HG02884 (cell line): ENCODE measurements around the gene PITPNC1.

Experiments
- ATAC-seq: cut with Tn5 transposase; IDR thresholded peaks from one replicate; pipeline ENCODE4 v1.9.1; 2021; ENCODE audit warnings: mild to moderate bottlenecking, moderate library complexity; ENCODE audit not compliant: unreplicated experiment

The PITPNC1 gene

DNA sequence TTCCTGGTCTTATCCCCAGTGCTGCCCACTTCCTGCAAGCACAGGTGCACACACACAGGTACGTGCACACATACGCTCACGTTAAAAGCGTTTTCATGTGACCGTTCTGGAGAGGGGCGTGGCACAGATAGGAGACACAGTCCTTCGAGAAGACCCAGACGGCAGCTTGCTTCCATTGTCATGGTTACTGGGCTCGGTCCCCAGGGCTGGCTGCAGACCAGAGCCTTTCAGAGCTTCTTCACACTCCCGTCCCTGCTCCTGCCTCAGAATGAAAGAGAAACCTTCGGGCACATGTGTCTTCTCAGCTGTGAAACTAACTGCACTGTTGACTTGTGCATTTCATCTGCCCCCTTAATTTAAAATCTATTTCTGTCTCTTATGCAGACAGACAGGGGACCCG, 154.2 kb downstream of the PITPNC1 start:
- ATAC-seq: peak; percentile 54

DNA sequence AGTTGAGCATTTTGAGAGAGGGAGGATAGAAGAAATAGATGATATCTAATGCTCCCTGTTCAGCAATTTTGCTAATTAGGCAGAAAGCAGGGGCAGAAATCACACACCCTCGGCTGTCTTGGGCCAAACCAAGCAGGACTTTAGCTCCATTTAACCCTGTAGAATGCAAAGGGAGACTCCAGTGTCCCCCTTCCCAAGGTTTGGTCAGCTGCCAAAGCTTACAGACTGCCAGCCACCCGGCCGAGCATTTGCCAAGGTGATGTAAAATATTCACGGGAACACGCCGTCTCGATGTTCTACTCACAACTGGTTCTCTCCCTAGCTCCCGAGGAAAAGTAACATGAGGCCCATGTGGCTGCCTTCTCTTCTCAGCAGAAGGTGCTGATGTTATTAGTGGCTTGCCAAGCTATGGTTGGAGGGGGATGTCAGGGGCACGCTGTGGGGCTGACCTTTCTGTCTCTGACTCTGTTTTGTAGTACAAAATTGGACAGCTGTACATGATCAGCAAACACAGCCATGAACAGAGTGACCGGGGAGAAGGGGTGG, 155.3 kb downstream of the PITPNC1 start:
- no peak for ATAC-seq

DNA sequence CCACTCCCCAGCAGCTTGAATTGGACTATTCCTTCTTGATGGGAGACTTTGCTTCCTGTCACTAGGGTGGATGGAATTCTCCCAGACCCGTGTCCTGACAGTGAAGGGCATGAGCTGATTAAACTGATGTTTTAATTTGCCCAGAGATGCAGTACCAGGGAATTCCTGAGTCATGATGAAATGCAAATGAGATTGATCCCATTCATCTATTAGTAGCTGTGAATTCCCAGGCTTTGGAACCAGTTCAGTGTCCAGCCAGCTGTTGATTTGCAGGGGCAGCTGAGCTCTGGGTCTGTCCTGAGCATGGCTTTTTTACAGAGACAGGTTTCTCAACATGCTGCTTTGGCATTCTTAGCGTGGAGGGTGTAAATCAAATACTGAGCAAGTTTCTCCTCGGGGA, 157.9 kb downstream of the PITPNC1 start:
- no peak for ATAC-seq

DNA sequence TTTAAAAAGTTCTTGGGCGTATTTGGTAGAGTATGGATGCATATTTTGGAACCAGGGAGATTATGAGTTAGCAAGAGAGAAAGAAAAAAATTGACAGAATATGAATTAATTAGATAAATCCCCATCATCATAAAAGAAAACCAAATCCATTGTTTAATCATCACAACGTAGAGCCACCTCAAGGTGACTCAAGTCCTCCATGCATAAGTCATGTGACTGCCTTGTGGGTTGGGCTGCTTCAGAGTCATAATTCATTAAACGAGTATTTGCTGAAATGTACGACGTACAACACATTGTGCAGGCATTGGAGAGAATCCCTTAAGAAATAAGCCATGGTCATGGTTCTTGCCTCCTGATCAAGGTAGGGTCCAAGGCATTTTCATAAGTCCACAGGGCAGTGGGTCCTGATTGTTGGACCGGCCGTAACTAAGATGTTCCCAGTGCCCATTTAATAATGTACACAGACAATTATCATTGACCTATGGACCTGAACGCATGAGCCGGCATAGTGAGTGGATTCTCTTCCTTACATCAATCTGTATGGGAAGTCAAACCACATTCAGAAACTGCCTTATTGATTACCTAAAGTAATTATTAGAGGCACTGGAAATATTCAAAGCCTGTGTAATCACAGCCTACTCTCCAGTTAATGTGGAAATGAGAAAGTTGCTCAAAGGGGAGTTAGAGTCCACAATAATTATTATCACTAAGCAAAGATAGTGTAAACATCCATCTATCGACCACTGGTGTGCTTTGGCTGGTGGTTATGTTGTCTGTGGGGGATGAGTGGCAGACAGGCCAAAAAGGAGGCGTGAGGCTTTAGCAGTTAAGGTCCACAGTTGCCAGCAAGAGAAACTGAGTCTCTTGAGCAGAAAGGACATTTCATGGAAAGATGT, 165.4 kb downstream of the PITPNC1 start:
- no peak for ATAC-seq

DNA sequence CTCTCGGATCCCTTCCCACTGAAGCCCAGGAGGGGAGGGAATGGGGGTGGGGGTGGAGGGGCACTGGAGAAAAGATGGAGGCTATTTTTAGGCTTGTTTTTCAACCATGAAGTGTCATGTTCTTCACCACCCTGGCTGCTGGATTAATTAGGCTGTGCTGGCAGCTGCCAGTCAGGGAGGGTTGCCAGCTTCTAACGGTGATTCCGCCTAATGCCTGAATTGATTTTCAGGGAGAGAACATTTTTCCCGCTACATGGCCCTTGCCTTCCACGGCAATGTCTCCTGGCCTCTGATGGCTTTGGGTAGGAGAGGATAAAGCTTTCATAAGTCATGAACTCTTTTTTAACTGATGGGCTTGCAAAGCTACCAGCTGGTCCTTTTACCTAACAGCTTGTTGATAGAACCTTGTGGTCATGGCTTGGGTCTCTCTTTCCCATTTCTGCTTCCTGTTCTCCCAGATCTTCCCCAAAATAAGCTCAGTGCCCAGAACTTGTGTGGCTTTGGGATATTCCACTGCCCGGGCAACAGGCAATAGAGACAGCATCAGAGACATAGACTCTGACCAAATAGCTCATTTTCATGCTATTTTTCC, 167.4 kb downstream of the PITPNC1 start:
- no peak for ATAC-seq

DNA sequence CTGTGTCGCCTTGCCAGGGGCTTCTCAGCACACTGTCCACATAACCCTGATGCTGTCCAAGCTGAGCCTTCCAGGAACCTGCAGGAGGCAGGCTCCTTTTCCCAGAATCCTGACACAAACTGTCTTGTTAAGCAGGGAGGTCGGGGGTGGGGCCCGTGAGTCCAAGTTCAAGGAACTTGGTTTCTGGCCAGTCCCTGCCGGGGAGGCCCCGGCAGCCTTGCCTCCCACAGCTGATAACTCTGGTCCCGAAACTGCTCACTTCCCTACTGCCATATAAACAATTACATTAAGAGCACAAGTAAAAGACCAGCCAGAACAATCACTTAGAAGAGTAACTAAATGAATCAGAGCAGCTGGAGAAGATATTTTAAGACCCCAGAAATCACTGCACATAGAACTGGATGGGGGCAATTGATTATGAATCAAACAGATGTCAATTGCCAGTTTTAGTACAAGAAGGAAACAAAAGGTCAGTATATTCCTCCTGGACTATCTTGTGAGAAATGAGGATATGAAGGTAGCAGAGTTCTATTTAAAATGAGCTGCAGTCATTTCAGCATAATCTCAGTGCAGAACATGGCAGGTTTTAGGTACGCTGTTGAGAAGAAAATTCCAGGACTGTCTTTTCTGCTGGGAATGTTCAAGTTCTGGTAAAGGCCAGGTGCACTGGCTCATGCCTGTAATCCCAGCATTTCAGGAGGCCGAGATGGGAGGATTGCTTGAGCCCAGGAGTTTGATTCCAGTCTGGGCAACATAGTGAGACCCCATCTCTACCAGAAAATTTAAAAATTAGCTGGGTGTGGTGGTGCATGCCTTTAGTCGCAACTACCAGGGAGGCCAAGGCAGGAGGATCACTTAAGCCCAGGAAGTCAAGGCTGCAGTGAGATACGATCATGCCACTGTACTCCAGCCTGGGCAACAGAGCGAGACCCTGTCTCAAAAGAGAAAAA, 169.8 kb downstream of the PITPNC1 start:
- ATAC-seq: peak; percentile 93

DNA sequence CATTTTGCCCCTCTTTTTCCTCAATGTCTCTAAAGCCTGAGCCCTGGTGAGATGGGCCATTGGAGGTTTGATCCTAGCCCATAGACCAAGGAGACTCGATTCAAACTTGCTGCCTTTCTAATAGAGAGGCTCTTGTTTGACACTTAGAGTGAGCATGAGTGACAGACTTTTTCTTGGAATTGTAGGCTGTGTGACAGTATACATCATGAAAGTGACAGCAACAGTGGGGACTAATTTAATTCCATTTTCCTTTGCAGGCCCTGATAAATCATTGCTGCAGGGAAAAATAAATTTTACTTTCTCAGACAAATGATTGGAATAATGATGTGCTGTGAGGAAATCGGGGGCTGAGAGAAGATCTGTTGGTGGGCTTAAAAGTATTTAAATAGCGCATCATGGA, 171.6 kb downstream of the PITPNC1 start:
- ATAC-seq: no peak

DNA sequence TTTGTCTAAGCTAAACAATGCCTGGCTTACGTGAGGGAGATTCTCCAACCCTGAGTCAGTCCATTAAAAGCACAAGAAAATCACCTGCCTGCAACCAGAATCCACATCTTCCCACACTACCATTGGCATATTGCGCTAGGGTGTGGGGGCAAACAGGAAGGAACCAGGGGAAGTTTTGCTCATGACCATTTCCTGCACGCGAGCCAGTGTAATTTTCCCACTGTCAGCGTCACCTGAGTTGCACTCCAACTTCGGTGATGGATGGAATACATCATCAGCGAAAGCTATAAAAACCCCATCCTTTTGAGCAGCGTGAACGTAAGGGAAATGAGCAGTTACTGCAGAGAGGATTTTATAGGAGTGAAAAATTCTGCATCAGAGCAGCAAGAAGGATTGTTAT, 172.7 kb downstream of the PITPNC1 start:
- no peak for ATAC-seq

DNA sequence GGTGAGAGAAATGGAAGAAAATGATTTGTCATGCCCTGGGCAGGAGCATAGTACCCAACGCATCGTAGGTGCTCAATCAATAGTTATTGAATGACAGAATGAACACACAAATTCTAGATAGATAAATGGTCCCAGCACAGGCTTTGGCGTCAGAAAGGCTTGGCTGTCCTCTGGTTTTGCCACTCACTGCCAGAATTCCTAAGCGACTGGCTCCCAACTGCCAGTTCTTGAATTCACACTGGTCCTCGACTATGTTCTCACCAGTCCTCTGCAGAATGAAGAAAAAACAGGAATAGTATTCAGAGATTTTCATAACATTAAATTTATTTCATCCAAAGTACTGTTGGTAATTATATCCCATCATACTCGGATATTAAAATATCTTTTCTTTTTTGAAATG, 177.6 kb downstream of the PITPNC1 start:
- ATAC-seq: no peak

DNA sequence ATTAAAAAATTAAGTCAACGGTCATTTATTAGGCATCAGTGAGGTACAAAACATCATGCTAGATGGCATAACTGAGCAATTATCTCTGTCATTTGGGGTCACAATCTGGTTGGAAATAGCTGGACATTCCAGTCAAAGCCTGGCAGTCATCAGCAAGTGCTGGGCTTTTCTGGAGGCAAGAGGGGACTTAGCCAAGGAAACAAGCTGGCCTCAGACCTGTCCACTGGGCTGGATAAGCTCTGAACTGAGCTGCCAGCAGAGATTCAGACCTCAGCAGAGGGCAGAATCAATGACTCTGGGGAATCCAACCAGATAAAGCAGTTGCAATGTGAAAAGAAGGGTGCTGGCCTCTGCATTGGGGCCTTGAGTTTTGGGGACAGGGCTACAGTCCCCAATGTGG, 178.8 kb downstream of the PITPNC1 start:
- no peak for ATAC-seq

DNA sequence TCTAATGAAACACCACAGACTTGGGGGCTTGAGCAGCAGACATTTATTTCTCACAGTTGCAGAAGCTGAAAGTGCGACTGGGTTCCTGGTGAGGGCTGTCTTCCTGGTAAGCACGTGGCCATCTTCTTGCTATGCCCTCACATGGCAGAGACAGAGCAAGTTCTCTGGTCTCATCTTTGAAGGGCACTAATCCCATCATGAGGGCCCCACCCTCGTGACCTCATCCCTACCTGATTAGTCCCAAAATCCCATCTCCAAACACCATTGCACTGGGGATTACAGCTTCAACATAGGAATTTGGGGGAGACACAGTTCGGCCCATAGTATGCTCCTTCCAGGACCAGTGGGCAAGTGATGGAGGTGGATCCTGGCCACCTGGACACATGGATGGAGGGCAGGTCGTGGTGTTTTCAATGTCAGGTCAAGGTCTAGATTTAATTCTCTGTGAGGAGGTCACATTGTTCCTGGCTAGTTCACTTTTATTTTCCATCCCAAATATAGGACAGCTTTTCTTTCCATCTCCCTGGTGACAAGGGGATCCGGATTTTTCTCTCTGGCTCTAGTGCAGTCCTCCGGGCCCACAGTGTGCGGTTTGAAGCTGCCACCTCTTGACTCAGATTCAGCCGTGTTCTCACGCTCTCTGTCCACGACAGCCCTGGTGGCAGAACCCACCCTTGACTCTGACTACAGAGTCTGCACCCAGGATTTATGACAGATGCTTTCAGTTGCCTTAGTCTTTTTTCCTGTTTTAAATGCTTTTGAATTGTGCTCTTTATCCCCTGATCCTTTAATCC, 180.2 kb downstream of the PITPNC1 start:
- ATAC-seq: no peak

DNA sequence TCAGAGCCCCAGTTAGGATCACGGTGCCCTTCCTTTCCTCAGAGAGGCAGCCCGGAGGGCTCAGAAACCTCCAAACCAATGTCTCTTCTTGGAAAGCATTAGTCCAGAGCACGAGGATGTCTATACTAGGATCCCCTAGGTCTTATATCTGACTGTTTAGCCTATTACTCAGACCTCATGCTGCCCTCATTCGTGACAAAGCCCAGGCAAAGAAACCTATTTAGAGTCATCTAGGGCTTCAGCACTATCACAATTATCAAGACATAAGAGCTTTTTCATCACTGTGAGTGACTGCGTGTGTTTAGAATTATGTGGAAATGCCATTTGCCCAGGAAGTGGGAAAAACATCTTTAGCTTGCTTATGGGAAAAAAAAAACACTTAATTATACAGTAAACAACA, 180.8 kb downstream of the PITPNC1 start:
- no peak for ATAC-seq

DNA sequence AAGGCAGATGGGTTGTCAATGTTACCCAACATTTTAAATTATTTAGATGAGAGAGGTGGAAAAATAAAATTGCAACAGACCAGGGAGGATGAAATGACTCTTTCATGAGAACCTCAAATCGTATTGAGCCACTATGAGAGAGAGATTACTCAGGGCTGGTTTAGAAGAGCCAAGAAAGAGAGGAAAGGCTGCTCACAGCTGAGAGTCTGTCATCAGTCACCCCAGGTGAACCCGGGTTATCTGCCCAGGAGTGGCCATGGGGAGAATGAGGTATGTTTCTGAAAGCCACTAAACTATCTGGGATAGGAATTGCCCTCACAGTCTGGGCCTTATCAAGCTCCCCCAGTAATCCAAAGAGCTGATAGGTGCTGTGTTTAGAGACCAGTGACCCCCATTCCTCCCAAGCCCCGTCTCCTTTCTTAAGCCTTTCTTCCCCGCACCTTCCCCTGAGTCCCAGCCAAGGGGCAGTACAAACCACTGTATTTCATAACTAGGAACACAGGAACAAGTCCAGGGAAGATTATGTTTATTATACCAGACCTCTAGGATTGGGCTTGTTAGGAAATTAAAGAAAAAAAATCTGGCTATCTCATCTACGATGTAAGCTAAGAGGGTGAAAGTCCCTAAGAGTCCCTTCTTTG, 181.8 kb downstream of the PITPNC1 start:
- ATAC-seq: no peak

DNA sequence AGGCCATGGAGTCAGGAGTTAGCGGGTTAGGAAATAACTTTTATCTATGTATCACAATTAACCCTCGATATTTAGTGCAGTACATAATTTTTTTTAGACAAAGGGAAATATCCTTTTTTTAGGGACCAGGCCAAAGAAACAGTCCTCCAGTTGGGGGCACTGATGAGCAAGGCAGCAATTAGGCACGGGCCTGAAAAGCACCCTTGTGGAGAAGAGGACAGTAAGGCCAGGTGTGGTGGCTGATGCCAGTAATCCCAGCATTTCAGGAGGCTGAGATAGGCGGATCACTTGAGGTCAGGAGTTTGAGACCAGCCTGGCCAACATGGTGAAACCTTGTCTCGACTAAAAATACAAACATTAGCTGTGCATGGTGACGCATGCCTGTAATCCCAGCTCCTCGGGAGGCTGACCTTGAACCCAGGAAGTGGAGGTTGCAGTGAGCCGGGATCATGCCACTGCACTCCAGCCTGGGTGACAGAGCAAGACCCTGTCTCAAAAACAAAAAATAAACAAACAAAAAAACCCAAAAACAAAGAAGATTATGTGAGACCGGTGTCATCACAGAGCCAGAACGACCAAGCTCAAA, 182.4 kb downstream of the PITPNC1 start:
- ATAC-seq: no peak

DNA sequence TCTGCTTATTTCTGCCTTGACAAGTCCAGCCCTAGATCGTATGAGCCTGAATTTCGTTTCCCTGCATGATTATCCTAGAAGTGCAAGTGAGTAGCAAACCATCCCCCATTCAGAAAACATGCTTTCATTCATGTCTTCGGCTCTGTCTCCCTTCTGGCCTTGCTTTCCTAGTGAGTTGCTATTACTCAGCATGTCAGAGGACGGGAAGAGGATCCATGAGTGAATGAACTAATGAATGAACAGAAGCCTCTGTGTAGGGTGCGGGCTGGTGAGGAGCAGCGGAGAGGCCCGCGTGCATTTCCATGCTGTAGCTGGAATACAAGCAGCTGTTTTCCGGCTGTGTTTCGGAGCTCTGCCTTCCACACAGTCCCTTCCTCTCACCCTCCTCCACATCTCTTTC, 184.9 kb downstream of the PITPNC1 start:
- no peak for ATAC-seq

DNA sequence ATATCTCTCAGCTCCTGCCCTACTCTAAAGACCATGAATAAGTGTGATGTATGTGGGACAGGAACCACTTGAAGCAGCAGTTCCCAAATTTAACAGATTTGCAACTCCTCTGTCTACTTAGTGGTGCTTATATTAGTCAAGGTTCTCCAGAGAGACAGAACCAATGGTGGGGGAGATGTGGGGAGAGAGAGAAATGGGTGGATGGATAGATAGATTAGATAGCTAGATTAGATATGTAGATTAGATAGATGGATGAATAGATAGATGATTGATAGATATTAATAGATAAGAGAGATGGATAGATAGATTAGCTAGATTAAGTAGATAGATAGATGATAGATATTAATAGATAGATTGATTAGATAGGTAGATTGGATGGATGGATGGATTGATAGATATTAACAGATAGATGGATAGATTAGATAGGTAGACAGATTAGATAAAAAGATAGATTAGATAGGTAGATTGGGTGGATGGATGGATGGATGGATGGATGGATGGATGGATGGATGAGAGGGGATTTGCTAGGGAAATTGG, 186.7 kb downstream of the PITPNC1 start:
- ATAC-seq: no peak

DNA sequence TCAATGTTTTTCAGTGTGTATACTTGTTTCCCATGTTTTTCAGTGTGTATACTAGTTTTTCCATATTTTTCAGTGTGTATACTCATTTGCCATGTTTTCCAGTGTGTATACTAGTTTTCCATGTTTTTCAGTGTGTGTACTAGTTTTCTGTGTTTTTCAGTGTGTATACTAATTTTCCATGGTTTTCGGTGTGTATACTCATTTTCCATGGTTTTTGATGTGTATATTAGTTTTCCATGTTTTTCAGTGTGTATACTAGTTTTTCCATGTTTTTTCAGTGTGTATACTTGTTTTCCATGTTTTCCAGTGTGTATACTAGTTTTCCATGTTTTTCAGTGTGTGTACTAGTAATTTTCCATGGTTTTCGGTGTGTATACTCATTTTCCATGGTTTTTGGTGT, 188.0 kb downstream of the PITPNC1 start:
- ATAC-seq: no peak

DNA sequence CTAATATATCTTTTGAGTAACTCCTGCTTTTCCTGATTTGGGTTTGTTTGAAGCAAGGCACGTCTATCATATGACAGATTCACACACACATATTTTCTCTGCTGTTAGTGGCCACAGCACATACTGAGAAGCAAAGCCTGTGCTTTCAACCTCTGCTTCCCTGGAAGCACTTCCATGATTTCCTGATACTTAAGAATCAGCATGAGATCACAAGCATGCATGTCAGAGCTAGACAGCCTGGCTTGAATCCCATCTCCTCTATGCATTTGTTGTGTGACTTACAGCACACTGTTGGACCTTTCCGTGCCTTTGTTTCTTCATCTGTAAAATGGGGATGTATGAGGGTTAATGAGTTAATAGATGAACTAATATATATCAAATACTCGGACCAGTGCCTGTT, 189.6 kb downstream of the PITPNC1 start:
- no peak for ATAC-seq

DNA sequence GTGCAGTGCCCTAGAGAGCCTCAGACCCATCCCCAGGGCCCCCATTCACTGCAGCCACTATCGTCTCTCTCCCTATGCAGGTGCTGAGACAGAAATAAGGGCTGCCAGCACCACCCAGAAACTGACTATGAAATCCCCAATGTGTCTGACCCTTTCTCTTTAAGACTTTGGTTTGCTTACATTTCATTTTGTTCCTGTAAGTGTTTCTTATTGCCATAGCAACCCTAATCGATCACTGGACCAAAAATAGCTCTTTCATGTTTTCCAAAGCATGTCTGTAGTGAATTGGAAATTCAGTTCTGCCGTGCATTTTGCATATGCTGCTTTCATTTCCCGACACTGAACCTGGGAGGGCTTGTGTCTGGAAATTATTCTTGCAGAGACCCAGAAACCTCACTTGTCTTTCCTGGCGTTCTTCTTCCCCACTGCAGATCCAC, 192.0 kb downstream of the PITPNC1 start:
- ATAC-seq: no peak
